ENCODE measurements around the gene NLRP5.
A peak's percentile ranks its signal among the peaks of the same experiment; 100 is the strongest.

The NLRP5 gene

GRCh38 chr19:56079609-56080008, 93.0 kb downstream of the NLRP5 start:
- intact Hi-C loops (cut with DNase I; ENCODE audit: low total_unique reads), result loop anchor here (5.0 to 10.0 kb wide), 2 partner anchors 93 to 265 kb away; no protein-coding TSS in a partner anchor
- Histone ChIP-seq H3K36me3 (no peaks in the 10 kb centered on the region), H3K27ac (no peak overlapping the region), H3K27me3 (peaks cover 0 to 6% of the 10 kb centered on the region in 2 donors), H3K4me1 (peaks cover 0 to 11% (median 8%) of the 10 kb centered on the region in 4 donors), H3K4me3 (no peak overlapping the region), H3K9me3 (no peaks in the 10 kb centered on the region)
- no peak for DNase-seq
- TF ChIP-seq, protein P1, sequence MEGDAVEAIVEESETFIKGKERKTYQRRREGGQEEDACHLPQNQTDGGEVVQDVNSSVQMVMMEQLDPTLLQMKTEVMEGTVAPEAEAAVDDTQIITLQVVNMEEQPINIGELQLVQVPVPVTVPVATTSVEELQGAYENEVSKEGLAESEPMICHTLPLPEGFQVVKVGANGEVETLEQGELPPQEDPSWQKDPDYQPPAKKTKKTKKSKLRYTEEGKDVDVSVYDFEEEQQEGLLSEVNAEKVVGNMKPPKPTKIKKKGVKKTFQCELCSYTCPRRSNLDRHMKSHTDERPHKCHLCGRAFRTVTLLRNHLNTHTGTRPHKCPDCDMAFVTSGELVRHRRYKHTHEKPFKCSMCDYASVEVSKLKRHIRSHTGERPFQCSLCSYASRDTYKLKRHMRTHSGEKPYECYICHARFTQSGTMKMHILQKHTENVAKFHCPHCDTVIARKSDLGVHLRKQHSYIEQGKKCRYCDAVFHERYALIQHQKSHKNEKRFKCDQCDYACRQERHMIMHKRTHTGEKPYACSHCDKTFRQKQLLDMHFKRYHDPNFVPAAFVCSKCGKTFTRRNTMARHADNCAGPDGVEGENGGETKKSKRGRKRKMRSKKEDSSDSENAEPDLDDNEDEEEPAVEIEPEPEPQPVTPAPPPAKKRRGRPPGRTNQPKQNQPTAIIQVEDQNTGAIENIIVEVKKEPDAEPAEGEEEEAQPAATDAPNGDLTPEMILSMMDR (IDR thresholded peaks at IDR 0.05), result no peak

DNA sequence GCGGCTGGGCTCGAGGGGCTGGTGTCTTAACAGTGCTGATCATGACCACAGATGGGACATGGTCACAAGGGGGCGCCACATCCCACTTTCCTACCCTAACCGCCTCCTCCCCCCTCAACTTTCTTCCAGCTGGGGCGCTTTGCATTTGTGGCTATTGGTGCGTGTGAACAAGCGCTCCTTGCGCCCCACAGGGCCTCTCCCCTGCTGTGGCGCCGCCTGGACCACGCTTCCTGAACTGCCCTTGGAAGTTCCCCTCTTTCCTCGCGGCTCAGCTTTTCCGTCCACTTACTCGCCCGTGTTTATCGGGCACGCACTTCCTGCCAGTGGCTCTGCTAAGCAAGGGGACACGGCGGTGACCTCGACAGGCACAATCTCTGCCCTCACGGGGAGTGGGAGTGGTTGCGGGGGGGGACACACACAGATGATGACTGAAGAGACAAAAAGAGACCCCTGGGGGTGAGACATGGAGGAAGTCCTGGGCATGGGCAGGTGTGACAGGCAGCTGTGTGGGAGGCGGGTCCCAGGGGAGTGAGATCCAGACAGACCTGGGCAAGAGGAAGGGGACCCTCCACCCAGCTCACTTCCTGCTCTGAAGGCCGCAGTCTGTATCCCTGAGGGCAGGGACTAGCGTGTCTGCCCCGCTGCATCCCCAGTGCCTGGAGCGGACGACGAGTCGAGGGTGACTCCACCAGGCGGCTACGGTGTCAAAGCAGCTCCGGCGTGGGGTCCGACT, 94.3 kb downstream of the NLRP5 start:
- TF ChIP-seq, protein P1 (IDR thresholded peaks at IDR 0.05), result peak; percentile 32 to 47
- intact Hi-C loops (cut with DNase I; ENCODE audit: low total_unique reads), result loop anchor here (5.0 kb wide), 1 partner anchor 91 kb away; no protein-coding TSS in a partner anchor
- no peaks in the 10 kb centered on the region for H3K9me3 ChIP-seq
- H3K4me1 ChIP-seq, result peaks cover 0 to 11% (median 8%) of the 10 kb centered on the region in 4 donors
- peaks cover 0 to 6% of the 10 kb centered on the region in 2 donors for H3K27me3 ChIP-seq
- peak; percentile 68 to 80 for DNase-seq
- H3K27ac ChIP-seq, result no peak overlapping the region
- peaks cover 0 to 3% (median 0%) of the 10 kb centered on the region in 3 donors for H3K36me3 ChIP-seq
- peak overlapping the region; percentile 28 to 37 for H3K4me3 ChIP-seq

DNA sequence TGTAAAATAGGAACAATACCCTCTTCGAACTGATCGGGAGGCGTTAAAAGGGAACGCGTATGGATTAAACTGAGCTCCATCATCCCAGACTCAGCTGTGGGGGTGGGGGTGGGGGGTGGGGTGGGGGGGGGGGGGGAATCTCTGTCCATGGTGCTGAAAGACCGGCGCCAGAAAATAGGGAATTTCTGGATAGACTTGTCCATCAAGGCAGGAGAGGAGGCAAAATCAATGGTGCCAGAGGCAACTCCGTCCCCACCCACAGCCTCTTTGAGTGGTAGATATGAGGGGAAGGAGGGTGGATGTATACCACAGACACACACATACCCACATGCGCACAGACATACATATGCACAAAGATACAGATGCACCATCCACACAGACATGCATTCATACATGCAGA, 97.1 kb downstream of the NLRP5 start:
- H3K27ac ChIP-seq, result no peak overlapping the region
- no peaks in the 10 kb centered on the region for H3K9me3 ChIP-seq
- no peak overlapping the region for H3K4me3 ChIP-seq
- TF ChIP-seq, protein P1 (IDR thresholded peaks at IDR 0.05), result no peak
- H3K4me1 ChIP-seq, result peaks cover 0 to 11% (median 8%) of the 10 kb centered on the region in 4 donors
- H3K27me3 ChIP-seq, result peaks cover 0 to 6% of the 10 kb centered on the region in 2 donors
- intact Hi-C loops (cut with DNase I; ENCODE audit: low total_unique reads), result loop anchor here (5.0 kb wide), 1 partner anchor 89 kb away; no protein-coding TSS in a partner anchor
- peaks cover 3 to 31% (median 10%) of the 10 kb centered on the region in 3 donors for H3K36me3 ChIP-seq
- no peak for DNase-seq

DNA sequence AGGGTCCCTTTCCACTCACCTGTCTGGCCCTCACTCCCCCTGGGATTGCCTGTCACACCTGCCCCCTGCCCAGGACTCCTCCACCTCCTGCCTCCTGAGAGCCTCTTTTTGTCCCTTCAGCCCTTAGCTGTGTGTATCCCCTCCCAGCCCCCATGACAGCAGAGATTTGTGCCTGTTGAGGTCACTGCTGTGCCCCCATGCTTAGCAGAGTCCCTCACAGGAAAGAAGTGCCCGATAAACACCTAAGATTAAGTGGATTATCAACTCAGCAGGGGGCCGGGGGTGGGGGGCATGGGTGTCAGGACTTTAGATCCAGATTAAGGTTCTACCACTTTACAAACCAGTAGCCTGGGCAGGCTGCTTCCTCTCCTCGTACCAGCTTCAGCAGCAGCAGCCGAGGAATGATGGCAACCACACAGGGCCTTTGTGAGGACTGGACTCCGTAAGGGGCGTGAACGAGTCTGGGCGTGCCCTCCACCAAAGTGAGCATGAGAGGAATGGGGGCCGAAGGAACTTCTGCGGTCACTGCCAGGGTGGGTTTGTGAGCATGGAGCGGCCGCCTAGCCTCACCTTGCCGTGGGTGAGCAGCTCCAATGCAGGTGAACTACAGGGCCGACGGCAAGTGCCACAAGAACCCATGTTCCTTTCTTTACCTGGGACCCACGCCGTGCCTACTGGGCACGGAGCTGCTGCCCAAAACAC, 98.4 kb downstream of the NLRP5 start:
- H3K4me3 ChIP-seq, result no peak overlapping the region
- peaks cover 9 to 44% (median 22%) of the 10 kb centered on the region in 3 donors for H3K36me3 ChIP-seq
- peaks cover 0 to 6% of the 10 kb centered on the region in 2 donors for H3K27me3 ChIP-seq
- H3K27ac ChIP-seq, result no peak overlapping the region
- no peaks in the 10 kb centered on the region for H3K9me3 ChIP-seq
- intact Hi-C loops (cut with DNase I; ENCODE audit: low total_unique reads), result loop anchor here (5.0 kb wide), 1 partner anchor 87 kb away; no protein-coding TSS in a partner anchor
- DNase-seq, result no peak
- H3K4me1 ChIP-seq, result peaks cover 0 to 17% (median 9%) of the 10 kb centered on the region in 4 donors
- TF ChIP-seq, protein P1 (IDR thresholded peaks at IDR 0.05), result no peak

DNA sequence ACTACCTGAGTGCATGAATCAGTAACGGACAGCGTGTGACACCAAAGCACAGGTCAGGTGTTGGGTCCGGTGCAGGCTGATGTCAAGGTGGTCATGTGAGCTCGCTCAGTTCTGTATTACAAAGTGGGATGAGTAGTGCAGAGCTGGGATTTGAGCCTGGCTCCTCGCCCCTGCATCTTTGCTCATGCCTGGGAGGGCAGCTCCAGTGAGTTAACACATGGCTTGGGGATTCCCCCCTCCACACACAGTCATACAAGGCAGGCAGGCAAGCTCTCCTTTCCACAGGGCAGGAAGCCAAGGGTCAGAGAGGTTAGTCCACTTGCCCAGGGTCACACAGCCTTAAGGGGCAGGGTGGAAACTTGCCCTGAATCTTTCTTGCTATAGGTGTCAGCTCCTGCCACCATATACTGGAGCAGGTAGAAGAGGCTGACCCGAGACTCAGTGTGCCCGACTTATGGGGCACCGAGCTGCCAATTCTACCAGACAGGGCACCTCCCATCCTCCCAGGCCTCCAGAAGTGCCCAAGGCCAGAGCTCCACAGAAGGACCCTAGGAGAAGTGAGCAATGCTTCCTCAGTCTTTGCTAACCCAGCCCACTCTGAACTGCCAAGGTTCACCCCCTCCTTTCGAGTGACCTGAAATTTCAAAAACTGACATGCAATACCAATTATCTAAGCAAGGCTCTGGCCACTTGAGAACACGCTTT, 99.1 kb downstream of the NLRP5 start:
- Histone ChIP-seq H3K36me3 (peaks cover 9 to 52% (median 22%) of the 10 kb centered on the region in 3 donors), H3K4me3 (no peak overlapping the region), H3K27me3 (peaks cover 0 to 5% of the 10 kb centered on the region in 2 donors), H3K27ac (no peak overlapping the region), H3K9me3 (no peaks in the 10 kb centered on the region), H3K4me1 (peaks cover 0 to 18% (median 7%) of the 10 kb centered on the region in 4 donors)
- intact Hi-C loops (cut with DNase I; ENCODE audit: low total_unique reads), result no loop called here
- no peak for DNase-seq
- TF ChIP-seq, protein P1 (IDR thresholded peaks at IDR 0.05), result no peak

Measured in tibial artery (tissue), 4 donors.